ENCODE measurements around the gene PPP2R5E.

Gene PPP2R5E

DNA sequence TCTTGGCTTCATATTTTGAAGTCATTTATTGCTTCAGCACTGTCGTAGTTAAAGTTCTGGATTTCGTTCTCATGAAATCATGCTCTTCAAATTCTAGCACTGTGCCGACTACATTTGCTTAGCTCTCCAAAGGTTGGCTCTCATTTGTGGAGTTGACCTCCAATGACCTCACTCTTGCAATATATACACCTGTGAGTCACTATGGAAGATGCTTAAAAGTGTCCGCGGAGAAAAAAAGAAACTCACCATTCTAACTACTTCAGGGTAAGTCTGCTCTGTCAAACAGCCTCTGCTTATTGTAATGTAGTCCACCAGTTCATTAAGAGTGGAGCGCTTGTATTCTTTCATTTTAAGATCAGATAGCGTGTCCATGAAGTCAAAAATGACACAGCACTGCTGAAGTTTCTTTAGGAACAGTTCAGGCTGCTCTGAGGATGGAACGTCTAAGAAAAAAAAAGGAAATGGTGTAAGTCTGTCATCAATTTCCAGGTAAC lies 89.7 kb downstream of the PPP2R5E start:
- Histone ChIP-seq H3K4me3 (no peak overlapping the region), H3K27me3 (ENCODE audit: low read depth) (no peaks in the 10 kb centered on the region), H3K4me1 (no peaks in the 10 kb centered on the region), H3K36me3 (replicated peaks) (no peaks in the 10 kb centered on the region), H3K9me3 (no peaks in the 10 kb centered on the region)
- DNase-seq (ENCODE audit: low spot score in 2 of 2), result no peak
- in situ Hi-C loops (cut with MboI; ENCODE audit: low sequenced_read_pairs), result no loop called here

DNA sequence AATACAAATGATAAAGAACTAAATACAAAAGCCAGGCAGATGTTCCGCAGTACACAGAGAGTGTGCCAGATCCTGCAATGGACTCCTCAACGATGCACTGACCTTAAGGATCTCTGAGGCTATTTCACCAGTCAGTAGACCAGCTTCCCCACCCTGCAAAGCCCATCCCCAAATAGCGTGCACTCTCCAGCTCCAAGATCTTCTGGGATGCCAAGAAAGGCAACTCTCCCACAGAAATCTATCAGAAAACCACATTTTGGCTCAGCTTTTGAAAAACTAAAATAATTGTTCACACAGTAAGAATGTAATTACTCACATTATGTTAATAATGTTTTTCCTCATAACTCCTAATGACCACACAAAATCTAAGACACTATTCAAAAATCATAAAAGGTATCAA lies 90.4 kb downstream of the PPP2R5E start:
- H3K27me3 ChIP-seq (ENCODE audit: low read depth), result no peaks in the 10 kb centered on the region
- no peak overlapping the region for H3K4me3 ChIP-seq
- H3K9me3 ChIP-seq, result no peaks in the 10 kb centered on the region
- H3K4me1 ChIP-seq, result no peaks in the 10 kb centered on the region
- DNase-seq (ENCODE audit: low spot score in 2 of 2), result no peak
- in situ Hi-C loops (cut with MboI; ENCODE audit: low sequenced_read_pairs), result no loop called here
- H3K36me3 ChIP-seq (replicated peaks), result no peaks in the 10 kb centered on the region

- in situ Hi-C loops (cut with MboI; ENCODE audit: low sequenced_read_pairs), result no loop called here
- Histone ChIP-seq H3K27me3 (ENCODE audit: low read depth) (no peaks in the 10 kb centered on the region), H3K4me3 (no peak overlapping the region), H3K36me3 (replicated peaks) (no peaks in the 10 kb centered on the region), H3K9me3 (no peaks in the 10 kb centered on the region), H3K4me1 (peaks cover 5% of the 10 kb centered on the region; the same call in 1 of the 2 replicates)
- DNase-seq (ENCODE audit: low spot score in 2 of 2), result no peak
Observed at GRCh38 chr14:63448841-63449240, 94.3 kb downstream of the PPP2R5E start.

GRCh38 chr14:63444588-63444987 lies 98.6 kb downstream of the PPP2R5E start:
- Histone ChIP-seq H3K9me3 (no peaks in the 10 kb centered on the region), H3K27me3 (ENCODE audit: low read depth) (no peaks in the 10 kb centered on the region), H3K36me3 (replicated peaks) (no peaks in the 10 kb centered on the region), H3K4me1 (peaks cover 5% of the 10 kb centered on the region; the same call in 1 of the 2 replicates), H3K4me3 (no peak overlapping the region)
- in situ Hi-C loops (cut with MboI; ENCODE audit: low sequenced_read_pairs), result no loop called here
- DNase-seq (ENCODE audit: low spot score in 2 of 2), result no peak

DNA sequence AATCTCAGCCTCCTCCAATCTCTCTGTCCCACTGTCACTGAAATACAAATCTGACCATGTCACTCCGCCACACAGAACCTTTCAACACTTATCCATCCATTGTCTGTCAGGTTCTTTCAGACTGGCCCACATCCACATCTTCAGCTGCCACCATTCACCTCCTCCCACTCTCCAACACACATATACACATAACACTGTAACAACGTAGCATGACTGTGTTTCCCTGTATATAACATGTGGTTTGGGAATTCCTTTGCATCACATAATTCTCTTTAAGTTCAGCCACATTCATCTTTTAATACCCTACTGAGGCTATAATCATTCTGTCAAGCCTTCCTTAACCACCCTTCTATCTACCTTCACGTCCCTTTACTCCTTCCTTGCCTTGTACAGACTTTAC lies 99.2 kb downstream of the PPP2R5E start:
- Histone ChIP-seq H3K9me3 (no peaks in the 10 kb centered on the region), H3K4me3 (no peak overlapping the region), H3K4me1 (peaks cover 5% of the 10 kb centered on the region), H3K36me3 (replicated peaks) (no peaks in the 10 kb centered on the region), H3K27me3 (ENCODE audit: low read depth) (no peaks in the 10 kb centered on the region)
- no peak for DNase-seq (ENCODE audit: low spot score in 2 of 2)
- in situ Hi-C loops (cut with MboI; ENCODE audit: low sequenced_read_pairs), result no loop called here

GRCh38 chr14:63443361-63443760 lies 99.8 kb downstream of the PPP2R5E start:
- Histone ChIP-seq H3K9me3 (no peaks in the 10 kb centered on the region), H3K36me3 (replicated peaks) (no peaks in the 10 kb centered on the region), H3K27me3 (ENCODE audit: low read depth) (no peaks in the 10 kb centered on the region), H3K4me3 (no peak overlapping the region), H3K4me1 (peaks cover 11% of the 10 kb centered on the region)
- DNase-seq (ENCODE audit: low spot score in 2 of 2), result no peak
- in situ Hi-C loops (cut with MboI; ENCODE audit: low sequenced_read_pairs), result no loop called here

DNA sequence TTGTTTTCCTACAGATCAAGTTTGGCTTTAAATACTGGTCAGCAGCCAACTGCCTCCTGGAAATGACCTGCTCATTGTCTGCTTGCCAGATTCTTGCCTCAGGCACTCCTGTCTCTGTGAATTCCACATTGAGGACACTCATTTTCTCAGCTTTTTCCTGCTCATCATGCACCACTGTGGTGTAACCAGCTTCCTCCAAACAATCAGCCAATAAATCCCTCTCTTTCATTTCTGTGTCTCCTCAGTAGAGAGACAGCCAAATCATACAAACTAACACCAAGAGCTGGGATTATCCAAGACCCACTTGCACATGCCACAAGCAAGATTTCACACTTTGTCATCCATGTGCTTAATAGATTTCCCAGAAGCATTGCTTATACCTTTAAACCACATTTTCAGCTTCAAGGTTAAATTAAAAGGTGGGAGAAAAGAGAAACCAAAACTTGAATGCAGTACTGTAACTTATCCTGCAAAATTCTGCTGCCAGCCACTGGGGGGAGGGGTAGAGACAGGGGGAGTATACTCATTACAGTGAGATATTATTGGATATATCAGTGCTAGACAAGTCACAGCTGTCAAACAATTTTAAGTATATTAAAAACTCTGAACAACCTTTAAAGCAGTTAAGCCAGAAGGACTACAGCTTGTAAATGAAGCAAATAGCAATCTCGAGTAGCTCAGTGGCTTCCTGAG lies 105.0 kb downstream of the PPP2R5E start:
- Histone ChIP-seq H3K9me3 (no peaks in the 10 kb centered on the region), H3K27me3 (ENCODE audit: low read depth) (no peaks in the 10 kb centered on the region), H3K36me3 (replicated peaks) (no peaks in the 10 kb centered on the region), H3K4me1 (peaks cover 8% of the 10 kb centered on the region), H3K4me3 (no peak overlapping the region)
- in situ Hi-C loops (cut with MboI; ENCODE audit: low sequenced_read_pairs), result no loop called here
- DNase-seq (ENCODE audit: low spot score in 2 of 2), result peak; percentile 50 to 58

DNA sequence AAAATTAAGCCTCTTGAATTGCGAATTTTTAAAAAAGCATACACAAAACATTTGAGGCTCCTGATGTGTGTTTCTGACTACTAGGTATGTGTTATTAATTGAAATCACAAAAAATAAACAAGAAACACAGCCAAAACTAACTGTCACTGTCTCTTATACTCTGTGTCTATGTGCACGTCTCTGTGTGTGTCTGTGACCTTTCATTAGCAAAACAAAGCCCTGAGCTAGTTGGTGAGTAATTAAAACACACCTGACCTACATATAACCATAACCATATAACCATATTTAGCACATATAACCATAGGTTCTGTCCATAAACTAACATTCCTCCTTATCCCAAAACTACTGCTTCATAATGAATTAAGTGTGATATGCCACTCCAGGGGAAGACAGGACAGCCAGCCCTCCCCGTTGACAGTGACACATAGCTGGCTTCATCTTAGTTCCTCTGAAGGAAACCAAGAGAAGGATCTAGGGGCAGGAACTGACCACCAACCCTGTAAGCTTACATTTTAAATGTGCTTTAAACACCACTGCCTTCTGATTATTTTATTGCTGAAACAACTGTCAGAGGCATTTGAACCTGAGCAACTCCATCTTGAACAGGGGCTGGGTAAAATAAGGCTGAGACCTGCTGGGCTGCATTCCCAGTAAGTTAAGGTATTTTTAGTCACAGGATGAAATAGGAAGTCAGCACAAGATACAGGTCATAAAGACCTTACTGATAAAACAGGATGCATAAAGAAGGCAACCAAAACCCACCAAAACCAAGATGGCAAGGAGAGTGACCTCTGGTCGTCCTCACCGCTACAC lies 106.7 kb downstream of the PPP2R5E start:
- Histone ChIP-seq H3K9me3 (no peaks in the 10 kb centered on the region), H3K4me1 (peaks cover 17% of the 10 kb centered on the region), H3K27me3 (ENCODE audit: low read depth) (no peaks in the 10 kb centered on the region), H3K4me3 (no peak overlapping the region), H3K36me3 (replicated peaks) (no peaks in the 10 kb centered on the region)
- DNase-seq (ENCODE audit: low spot score in 2 of 2), result no peak
- in situ Hi-C loops (cut with MboI; ENCODE audit: low sequenced_read_pairs), result no loop called here

- Histone ChIP-seq H3K4me3 (no peak overlapping the region), H3K9me3 (no peaks in the 10 kb centered on the region), H3K27me3 (ENCODE audit: low read depth) (no peaks in the 10 kb centered on the region), H3K4me1 (peaks cover 17% of the 10 kb centered on the region), H3K36me3 (replicated peaks) (no peaks in the 10 kb centered on the region)
- in situ Hi-C loops (cut with MboI; ENCODE audit: low sequenced_read_pairs), result no loop called here
- no peak for DNase-seq (ENCODE audit: low spot score in 2 of 2)
Observed at GRCh38 chr14:63435838-63436237, 107.3 kb downstream of the PPP2R5E start.

- H3K9me3 ChIP-seq, result no peaks in the 10 kb centered on the region
- no peak overlapping the region for H3K4me3 ChIP-seq
- in situ Hi-C loops (cut with MboI; ENCODE audit: low sequenced_read_pairs), result no loop called here
- H3K27me3 ChIP-seq (ENCODE audit: low read depth), result no peaks in the 10 kb centered on the region
- no peaks in the 10 kb centered on the region for H3K36me3 ChIP-seq (replicated peaks)
- no peak for DNase-seq (ENCODE audit: low spot score in 2 of 2)
- H3K4me1 ChIP-seq, result peaks cover 17% of the 10 kb centered on the region
Observed at GRCh38 chr14:63435204-63435603, 108.0 kb downstream of the PPP2R5E start.

GRCh38 chr14:63432888-63433552 lies 110.2 kb downstream of the PPP2R5E start:
- peaks cover 9% of the 10 kb centered on the region for H3K4me1 ChIP-seq
- no peaks in the 10 kb centered on the region for H3K36me3 ChIP-seq (replicated peaks)
- DNase-seq (ENCODE audit: low spot score in 2 of 2), result no peak
- no peak overlapping the region for H3K4me3 ChIP-seq
- H3K9me3 ChIP-seq, result no peaks in the 10 kb centered on the region
- in situ Hi-C loops (cut with MboI; ENCODE audit: low sequenced_read_pairs), result no loop called here
- no peaks in the 10 kb centered on the region for H3K27me3 ChIP-seq (ENCODE audit: low read depth)

- peak in 1 of 2 experiments; percentile 42 for DNase-seq (ENCODE audit: low spot score in 2 of 2)
- in situ Hi-C loops (cut with MboI; ENCODE audit: low sequenced_read_pairs), result no loop called here
- H3K4me1 ChIP-seq, result peaks cover 10% of the 10 kb centered on the region
- no peak overlapping the region for H3K4me3 ChIP-seq
- H3K9me3 ChIP-seq, result no peaks in the 10 kb centered on the region
- no peaks in the 10 kb centered on the region for H3K27me3 ChIP-seq (ENCODE audit: low read depth)
- H3K36me3 ChIP-seq (replicated peaks), result no peaks in the 10 kb centered on the region
Observed at GRCh38 chr14:63432228-63432627, 110.9 kb downstream of the PPP2R5E start.

DNA sequence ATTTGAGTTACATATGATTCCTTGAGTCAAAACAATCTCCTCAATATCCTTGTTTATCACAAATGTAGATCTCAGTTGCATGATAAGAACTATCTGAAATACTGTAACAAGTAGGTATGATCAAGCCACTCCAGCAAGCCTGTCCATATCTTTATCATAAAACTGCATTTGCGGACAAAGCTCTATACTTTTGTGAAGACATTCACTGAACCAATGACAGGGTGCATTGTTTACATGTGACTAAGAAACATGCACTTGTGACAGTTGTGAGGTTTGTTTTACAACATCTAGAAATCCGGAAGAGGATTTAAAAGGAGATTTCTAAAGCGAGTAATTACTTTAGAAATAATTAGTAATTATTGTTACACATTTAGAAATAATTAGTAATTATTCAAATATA lies 111.7 kb downstream of the PPP2R5E start:
- no peaks in the 10 kb centered on the region for H3K36me3 ChIP-seq (replicated peaks)
- in situ Hi-C loops (cut with MboI; ENCODE audit: low sequenced_read_pairs), result no loop called here
- H3K4me1 ChIP-seq, result peaks cover 16% of the 10 kb centered on the region
- H3K4me3 ChIP-seq, result no peak overlapping the region
- no peaks in the 10 kb centered on the region for H3K9me3 ChIP-seq
- DNase-seq (ENCODE audit: low spot score in 2 of 2), result no peak
- H3K27me3 ChIP-seq (ENCODE audit: low read depth), result no peaks in the 10 kb centered on the region

DNA sequence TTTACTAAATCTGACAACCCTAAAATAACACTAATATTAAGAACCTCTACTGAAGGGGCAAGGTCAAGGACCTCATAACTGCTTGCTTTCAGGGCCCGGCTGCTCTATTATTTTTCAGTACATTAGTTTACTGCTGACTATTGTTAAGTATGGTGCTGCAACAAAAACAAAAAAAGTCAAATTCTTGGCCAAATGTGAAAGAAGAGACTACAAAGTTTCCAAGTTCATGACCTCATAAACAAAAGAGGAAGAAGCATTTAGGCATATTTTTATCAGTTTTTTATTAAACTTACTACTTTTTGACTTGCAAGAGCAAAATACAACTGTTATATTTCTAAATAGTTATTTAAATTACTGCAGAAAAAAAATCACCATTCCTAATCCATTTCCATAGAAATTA lies 114.7 kb downstream of the PPP2R5E start:
- no peak overlapping the region for H3K4me3 ChIP-seq
- no peak for DNase-seq (ENCODE audit: low spot score in 2 of 2)
- H3K9me3 ChIP-seq, result no peaks in the 10 kb centered on the region
- in situ Hi-C loops (cut with MboI; ENCODE audit: low sequenced_read_pairs), result no loop called here
- H3K27me3 ChIP-seq (ENCODE audit: low read depth), result no peaks in the 10 kb centered on the region
- no peaks in the 10 kb centered on the region for H3K36me3 ChIP-seq (replicated peaks)
- peaks cover 16% of the 10 kb centered on the region for H3K4me1 ChIP-seq

Data from HAP-1 (cell line).